Measurements from ENCODE around the gene DEGS2.

The DEGS2 gene

GRCh38 chr14:100134586-100134985 lies 24.9 kb downstream of the DEGS2 start:
- DNase-seq (ENCODE audit: extremely low read depth in 1 of 2, low read depth in 1 of 2): no peak

GRCh38 chr14:100132903-100133510 lies 26.4 kb downstream of the DEGS2 start:
- DNase-seq (ENCODE audit: extremely low read depth in 1 of 2, low read depth in 1 of 2): no peak

GRCh38 chr14:100132161-100132902 lies 27.1 kb downstream of the DEGS2 start:
- no peak for DNase-seq (ENCODE audit: extremely low read depth in 1 of 2, low read depth in 1 of 2)

- no peak for DNase-seq (ENCODE audit: extremely low read depth in 1 of 2, low read depth in 1 of 2)
Measured at GRCh38 chr14:100131181-100131580, 28.3 kb downstream of the DEGS2 start.

- no peak for DNase-seq (ENCODE audit: extremely low read depth in 1 of 2, low read depth in 1 of 2)
Measured at GRCh38 chr14:100130521-100130920, 28.9 kb downstream of the DEGS2 start.

- DNase-seq (ENCODE audit: extremely low read depth in 1 of 2, low read depth in 1 of 2): no peak
Measured at GRCh38 chr14:100129161-100129589, 30.3 kb downstream of the DEGS2 start.

GRCh38 chr14:100128688-100129087 lies 30.8 kb downstream of the DEGS2 start:
- DNase-seq (ENCODE audit: extremely low read depth in 1 of 2, low read depth in 1 of 2): no peak

- DNase-seq (ENCODE audit: extremely low read depth in 1 of 2, low read depth in 1 of 2): no peak
Measured at GRCh38 chr14:100127853-100128455, 31.5 kb downstream of the DEGS2 start.

GRCh38 chr14:100126401-100126800 lies 33.0 kb downstream of the DEGS2 start:
- no peak for DNase-seq (ENCODE audit: extremely low read depth in 1 of 2, low read depth in 1 of 2)

GRCh38 chr14:100124551-100125088 lies 34.8 kb downstream of the DEGS2 start:
- no peak for DNase-seq (ENCODE audit: extremely low read depth in 1 of 2, low read depth in 1 of 2)

- no peak for DNase-seq (ENCODE audit: extremely low read depth in 1 of 2, low read depth in 1 of 2)
Measured at GRCh38 chr14:100123618-100124017, 35.8 kb downstream of the DEGS2 start.

GRCh38 chr14:100122481-100123223 lies 36.8 kb downstream of the DEGS2 start:
- no peak for DNase-seq (ENCODE audit: extremely low read depth in 1 of 2, low read depth in 1 of 2)

- no peak for DNase-seq (ENCODE audit: extremely low read depth in 1 of 2, low read depth in 1 of 2)
Measured at GRCh38 chr14:100121643-100122480, 37.6 kb downstream of the DEGS2 start.

GRCh38 chr14:100120522-100121269 lies 38.7 kb downstream of the DEGS2 start:
- DNase-seq (ENCODE audit: extremely low read depth in 1 of 2, low read depth in 1 of 2): no peak

GRCh38 chr14:100119251-100119650 lies 40.2 kb downstream of the DEGS2 start:
- DNase-seq (ENCODE audit: extremely low read depth in 1 of 2, low read depth in 1 of 2): no peak

GRCh38 chr14:100118396-100119011 lies 40.9 kb downstream of the DEGS2 start:
- no peak for DNase-seq (ENCODE audit: extremely low read depth in 1 of 2, low read depth in 1 of 2)

- no peak for DNase-seq (ENCODE audit: extremely low read depth in 1 of 2, low read depth in 1 of 2)
Measured at GRCh38 chr14:100117633-100118395, 41.6 kb downstream of the DEGS2 start.

- DNase-seq (ENCODE audit: extremely low read depth in 1 of 2, low read depth in 1 of 2): no peak
Measured at GRCh38 chr14:100117026-100117425, 42.4 kb downstream of the DEGS2 start.

All from stimulated activated CD8-positive, alpha-beta memory T cell treated with anti-CD3 and anti-CD28 coated beads, Interleukin-7, amount 100 ng/mL, for 48 hours (primary cell).